Small intestine (tissue), 7 donors: ENCODE measurements around the gene TNS3. TPM values are rescaled to one million over a fixed set of nuclear protein-coding genes. Genes with fewer than 3 reads are reported as not detected.

Experiments
- DNase-seq, 2 donors: peaks; one replicate each; pipeline versions ENCODE4 v3.0.0 to v3.0.0-alpha.2; 2013
- FAIRE-seq: peaks from 2 replicates; lab custom pipeline; 2012; peaks lifted over from hg19 to GRCh38; lab: Jason Lieb, UNC
- H3K27ac ChIP-seq, 3 donors: one replicate each; pipeline ENCODE4 v1.5.1; 2013; ENCODE audit warnings: low read length in 2 of 3, mild to moderate bottlenecking in 2 of 3, control low read depth in 1 of 3, inconsistent platforms in 1 of 3, low read depth in 1 of 3, moderate library complexity in 1 of 3
- H3K27me3 ChIP-seq, 3 donors: one replicate each; pipeline ENCODE4 v1.6.1; 2013; ENCODE audit warnings: low read length in 3 of 3, inconsistent platforms in 1 of 3; ENCODE audit not compliant: control insufficient read depth in 3 of 3, insufficient read depth in 3 of 3
- H3K36me3 ChIP-seq, 3 donors: one replicate each; pipeline ENCODE4 v1.6.1; 2013; ENCODE audit warnings: low read length in 3 of 3, inconsistent platforms in 1 of 3, low read depth in 1 of 3, mild to moderate bottlenecking in 1 of 3, moderate library complexity in 1 of 3; ENCODE audit not compliant: control insufficient read depth in 3 of 3, insufficient read depth in 2 of 3
- H3K4me1 ChIP-seq, 3 donors: one replicate each; pipeline ENCODE4 v1.6.1; 2013; ENCODE audit warnings: low read length in 2 of 3, inconsistent platforms in 1 of 3, low read depth in 1 of 3, mild to moderate bottlenecking in 1 of 3, moderate library complexity in 1 of 3; ENCODE audit not compliant: control insufficient read depth in 3 of 3, insufficient read depth in 2 of 3
- H3K4me3 ChIP-seq, 3 donors: one replicate each; pipeline ENCODE4 v1.5.1; 2013; ENCODE audit warnings: low read length in 3 of 3, control low read depth in 1 of 3, inconsistent platforms in 1 of 3, low read depth in 1 of 3, mild to moderate bottlenecking in 1 of 3, moderate library complexity in 1 of 3
- H3K9me3 ChIP-seq, 2 donors: one replicate each; pipeline ENCODE4 v1.6.1; 2013; ENCODE audit warnings: low read depth in 1 of 2, low read length in 1 of 2; ENCODE audit not compliant: control insufficient read depth in 2 of 2, insufficient read depth in 1 of 2
- WGBS, 3 donors: extraction: QIAGEN DNeasy Blood & Tissue Kit; methylation state at CpG; one replicate each; pipeline ENCODE4 v1.1.7; 2013; 5-methylcytosine and 5-hydroxymethylcytosine counted together
- polyA plus RNA-seq, 4 donors: library from polyadenylated mRNA; stranded (reverse) in 3 of 4; unstranded in 1 of 4; fragments of 200-250 nt in 3 of 4; fragments of 120-200 nt in 1 of 4; gene quantifications; one replicate each; pipeline versions ENCODE4 v1.2.1 to v1.2.3, GENCODE V29; 2013
- donor health status: healthy with polysubstance abuse.
- donor health status: control.
- donor health status: control.
- donor health status: Bipolar disorder and iron deficiency.
- donor health status: healthy.

The TNS3 gene
- polyA plus RNA-seq, 4 donors = 17.2 to 67.1 (median 27.3) TPM

- FAIRE-seq = no peak
These were observed 148.4 kb downstream of the TNS3 start for GRCh38 chr7:47433564-47433895.

GRCh38 chr7:47432671-47433563, 149.0 kb downstream of the TNS3 start:
- H3K4me1 ChIP-seq = no peaks in the 10 kb centered on the region
- H3K27ac ChIP-seq = no peak overlapping the region
- no peaks in the 10 kb centered on the region for H3K27me3 ChIP-seq
- peaks cover 0 to 45% (median 7%) of the 10 kb centered on the region in 3 donors for H3K36me3 ChIP-seq
- H3K9me3 ChIP-seq = no peaks in the 10 kb centered on the region
- WGBS, 3 donors = 74 to 90% (median 85%) methylated on average over 17 of the region's 17 CpGs
- DNase-seq (no peak), FAIRE-seq (no peak)
- H3K4me3 ChIP-seq = no peak overlapping the region

More at GRCh38 chr7:47433564-47433895, 148.4 kb downstream of the TNS3 start:
- Histone ChIP-seq H3K4me1 (peaks cover 0 to 6% (median 4%) of the 10 kb centered on the region in 3 donors), H3K4me3 (no peak overlapping the region), H3K9me3 (no peaks in the 10 kb centered on the region), H3K36me3 (peaks cover 0 to 45% (median 7%) of the 10 kb centered on the region in 3 donors), H3K27ac (no peak overlapping the region), H3K27me3 (no peaks in the 10 kb centered on the region)
- WGBS, 3 donors = 73 to 81% (median 77%) methylated on average over 2 of the region's 2 CpGs
- no peak for DNase-seq

GRCh38 chr7:47430422-47430821, 151.5 kb downstream of the TNS3 start:
- H3K27me3 ChIP-seq = no peaks in the 10 kb centered on the region
- no peaks in the 10 kb centered on the region for H3K9me3 ChIP-seq
- FAIRE-seq = no peak
- no peak for DNase-seq
- no peak overlapping the region for H3K4me3 ChIP-seq
- H3K36me3 ChIP-seq = peaks cover 0 to 54% (median 7%) of the 10 kb centered on the region in 3 donors
- 75 to 92% (median 81%) methylated on average over 6 of the region's 6 CpGs for WGBS, 3 donors
- no peaks in the 10 kb centered on the region for H3K4me1 ChIP-seq
- no peak overlapping the region for H3K27ac ChIP-seq

DNA sequence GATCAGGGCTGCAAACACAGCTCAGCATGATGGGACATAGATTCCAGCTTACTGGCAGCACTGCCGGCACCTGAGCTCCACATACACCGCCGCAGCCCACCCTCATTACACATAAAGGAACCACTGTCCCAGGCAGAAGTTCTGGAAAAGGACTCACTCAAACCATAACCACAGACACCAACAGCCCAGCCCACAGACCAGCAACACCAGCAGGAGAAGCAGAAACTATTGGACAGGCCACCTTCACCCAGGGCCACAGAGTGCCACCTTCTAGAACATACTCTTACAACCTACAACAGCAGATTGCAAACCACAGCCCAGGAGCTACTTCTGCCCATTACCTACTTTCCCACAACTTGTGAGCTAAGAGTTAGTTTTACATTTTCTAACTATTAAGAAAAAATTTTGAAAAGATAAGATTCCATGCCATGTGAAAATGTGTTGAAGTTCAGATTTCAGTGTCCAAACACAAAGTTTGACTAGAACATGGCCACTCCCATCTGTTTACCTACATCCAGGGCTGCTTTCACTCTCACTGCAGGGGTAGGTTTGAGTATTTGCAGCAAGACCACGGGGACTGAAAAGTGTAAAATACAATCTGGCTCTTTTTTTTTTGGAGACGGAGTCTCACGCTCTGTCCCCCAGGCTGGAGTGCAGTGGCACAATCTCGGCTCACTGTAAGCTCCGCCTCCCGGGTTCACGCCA, 153.0 kb downstream of the TNS3 start:
- no peak overlapping the region for H3K27ac ChIP-seq
- no peak for FAIRE-seq
- no peaks in the 10 kb centered on the region for H3K4me1 ChIP-seq
- H3K27me3 ChIP-seq = no peaks in the 10 kb centered on the region
- peaks cover 5 to 58% (median 10%) of the 10 kb centered on the region in 3 donors for H3K36me3 ChIP-seq
- no peak for DNase-seq
- H3K9me3 ChIP-seq = no peaks in the 10 kb centered on the region
- WGBS, 3 donors = 92 to 97% (median 92%) methylated on average over 10 of the region's 10 CpGs
- H3K4me3 ChIP-seq = no peak overlapping the region

GRCh38 chr7:47428052-47428767, 153.7 kb downstream of the TNS3 start:
- H3K36me3 ChIP-seq = peaks cover 7 to 61% (median 9%) of the 10 kb centered on the region in 3 donors
- H3K4me1 ChIP-seq = no peaks in the 10 kb centered on the region
- no peak overlapping the region for H3K27ac ChIP-seq
- H3K9me3 ChIP-seq = no peaks in the 10 kb centered on the region
- FAIRE-seq (no peak), DNase-seq (no peak)
- H3K27me3 ChIP-seq = no peaks in the 10 kb centered on the region
- H3K4me3 ChIP-seq = no peak overlapping the region
- WGBS, 3 donors = 79 to 86% (median 83%) methylated on average over 12 of the region's 12 CpGs

DNA sequence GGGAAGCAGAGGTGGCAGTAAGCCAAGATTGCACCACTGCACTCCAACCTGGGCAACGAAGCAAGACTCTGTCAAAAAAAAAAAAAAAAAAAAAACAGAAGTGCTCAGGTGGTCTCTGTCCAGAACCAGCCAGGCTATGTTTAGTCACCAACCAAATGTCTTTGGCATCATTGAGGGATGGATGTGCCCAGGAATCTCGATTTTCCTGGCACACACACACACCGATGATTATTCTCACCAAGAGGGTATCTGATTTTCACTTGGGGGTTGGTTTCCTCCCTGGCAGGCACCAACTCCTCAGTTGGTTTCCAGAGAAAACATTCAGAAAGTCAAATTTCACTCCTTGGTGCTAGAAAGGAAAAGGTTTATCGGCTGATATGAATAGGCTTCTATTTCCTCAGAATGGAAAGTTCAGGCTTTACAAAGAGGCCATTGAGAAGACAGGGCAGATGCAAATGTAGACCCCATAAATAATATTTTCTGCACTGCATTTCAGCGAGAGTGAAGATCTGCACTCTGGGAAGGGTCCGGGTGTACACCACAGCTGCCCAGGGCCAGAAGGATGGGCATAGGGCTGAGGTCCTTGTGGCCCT, 154.8 kb downstream of the TNS3 start:
- H3K4me1 ChIP-seq = no peaks in the 10 kb centered on the region
- no peaks in the 10 kb centered on the region for H3K9me3 ChIP-seq
- FAIRE-seq = no peak
- H3K27me3 ChIP-seq = no peaks in the 10 kb centered on the region
- H3K27ac ChIP-seq = no peak overlapping the region
- 71 to 82% (median 79%) methylated on average over 6 of the region's 6 CpGs for WGBS, 3 donors
- DNase-seq = no peak
- H3K4me3 ChIP-seq = no peak overlapping the region
- H3K36me3 ChIP-seq = peaks cover 7 to 64% (median 9%) of the 10 kb centered on the region in 3 donors

DNA sequence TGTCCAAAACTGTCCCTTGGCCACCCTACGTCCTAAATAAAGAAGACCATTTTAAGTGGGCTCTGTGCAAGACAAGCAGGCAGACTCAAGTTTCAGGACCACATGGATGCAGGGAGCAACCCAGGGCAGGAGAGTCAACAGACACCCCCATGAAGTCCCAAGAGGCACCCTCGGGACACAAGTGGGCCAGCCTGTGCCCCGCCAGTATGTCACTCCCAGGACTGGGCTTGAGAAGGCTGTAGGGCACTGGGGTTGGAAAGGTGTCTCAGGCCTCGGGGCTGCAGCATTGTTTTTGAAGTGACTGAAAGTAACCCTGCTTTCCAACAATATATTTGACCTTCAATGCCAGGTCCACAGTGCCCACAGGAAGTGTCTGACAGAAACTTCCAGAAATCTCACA, 157.4 kb downstream of the TNS3 start:
- FAIRE-seq = no peak
- Histone ChIP-seq H3K27ac (no peak overlapping the region), H3K4me1 (no peaks in the 10 kb centered on the region), H3K9me3 (peaks cover 0 to 6% of the 10 kb centered on the region in 2 donors), H3K27me3 (no peaks in the 10 kb centered on the region), H3K36me3 (peaks cover 7 to 74% (median 18%) of the 10 kb centered on the region in 3 donors), H3K4me3 (no peak overlapping the region)
- WGBS, 3 donors = 88 to 97% (median 89%) methylated on average over 4 of the region's 4 CpGs
- DNase-seq = no peak

GRCh38 chr7:47423196-47423595, 158.7 kb downstream of the TNS3 start:
- WGBS, 3 donors = 86 to 88% (median 88%) methylated on average over 3 of the region's 3 CpGs
- H3K9me3 ChIP-seq = peaks cover 0 to 6% of the 10 kb centered on the region in 2 donors
- no peaks in the 10 kb centered on the region for H3K4me1 ChIP-seq
- H3K27me3 ChIP-seq = no peaks in the 10 kb centered on the region
- FAIRE-seq = no peak
- no peak overlapping the region for H3K27ac ChIP-seq
- no peak for DNase-seq
- H3K36me3 ChIP-seq = peaks cover 7 to 72% (median 18%) of the 10 kb centered on the region in 3 donors
- H3K4me3 ChIP-seq = no peak overlapping the region
